ENCODE results near the gene RFXAP.

The RFXAP gene

GRCh38 chr13:36839981-36840380 is 21.0 kb downstream of the RFXAP start:
- no peak for TF ChIP-seq CTCF (IDR thresholded peaks at IDR 0.05; ENCODE audit: low read depth, low read length, missing control alignments)
- DNase-seq (ENCODE audit: low read depth) = no peak
- in situ Hi-C loops (cut with HindIII; ENCODE audit: low sequenced_read_pairs) = no loop called here
- no peak overlapping the region for H3K4me3 ChIP-seq (ENCODE audit: low read depth, low read length)

GRCh38 chr13:36840718-36841250 is 21.8 kb downstream of the RFXAP start:
- H3K4me3 ChIP-seq (ENCODE audit: low read depth, low read length) = no peak overlapping the region
- TF ChIP-seq CTCF (IDR thresholded peaks at IDR 0.05; ENCODE audit: low read depth, low read length, missing control alignments) = no peak
- in situ Hi-C loops (cut with HindIII; ENCODE audit: low sequenced_read_pairs) = no loop called here
- no peak for DNase-seq (ENCODE audit: low read depth)

- no peak for TF ChIP-seq CTCF (IDR thresholded peaks at IDR 0.05; ENCODE audit: low read depth, low read length, missing control alignments)
- in situ Hi-C loops (cut with HindIII; ENCODE audit: low sequenced_read_pairs) = no loop called here
- DNase-seq (ENCODE audit: low read depth) = no peak
- H3K4me3 ChIP-seq (ENCODE audit: low read depth, low read length) = no peak overlapping the region
Observed at GRCh38 chr13:36841391-36841790, 22.4 kb downstream of the RFXAP start.

- H3K4me3 ChIP-seq (ENCODE audit: low read depth, low read length) = no peak overlapping the region
- no peak for TF ChIP-seq CTCF (IDR thresholded peaks at IDR 0.05; ENCODE audit: low read depth, low read length, missing control alignments)
- DNase-seq (ENCODE audit: low read depth) = no peak
- in situ Hi-C loops (cut with HindIII; ENCODE audit: low sequenced_read_pairs) = no loop called here
Observed at GRCh38 chr13:36847606-36848005, 28.6 kb downstream of the RFXAP start.

GRCh38 chr13:36848199-36848982 is 29.4 kb downstream of the RFXAP start:
- no peak overlapping the region for H3K4me3 ChIP-seq (ENCODE audit: low read depth, low read length)
- no peak for DNase-seq (ENCODE audit: low read depth)
- in situ Hi-C loops (cut with HindIII; ENCODE audit: low sequenced_read_pairs) = no loop called here
- peak; percentile 2 for TF ChIP-seq CTCF (IDR thresholded peaks at IDR 0.05; ENCODE audit: low read depth, low read length, missing control alignments)

- H3K4me3 ChIP-seq (ENCODE audit: low read depth, low read length) = no peak overlapping the region
- DNase-seq (ENCODE audit: low read depth) = no peak
- TF ChIP-seq CTCF (IDR thresholded peaks at IDR 0.05; ENCODE audit: low read depth, low read length, missing control alignments) = peak; percentile 31
- in situ Hi-C loops (cut with HindIII; ENCODE audit: low sequenced_read_pairs) = loop anchor here (10.0 kb wide), 1 partner anchor 134 kb away; no protein-coding TSS in a partner anchor
Observed at GRCh38 chr13:36850790-36851438, 31.9 kb downstream of the RFXAP start.
